Fibroblast of lung (primary cell): ENCODE measurements around the gene USP12. TPM values are rescaled to one million over a fixed set of nuclear protein-coding genes. Genes with fewer than 3 reads are reported as not detected.
A peak's percentile ranks its signal among the peaks of the same experiment; 100 is the strongest.

Experiments used
- DNase-seq, 2 donors: peaks; one replicate each; pipeline versions ENCODE4 v3.0.0 to v3.0.0-alpha.2; 2010; ENCODE audit warnings: low read depth in 2 of 2
- H2AFZ ChIP-seq: 2 replicates; pipeline ENCODE4 v1.5.1; 2012; ENCODE audit warnings: low read length, control low read depth, inconsistent platforms
- H3K27ac ChIP-seq: 2 replicates; pipeline ENCODE4 v1.5.1; 2011; ENCODE audit warnings: low read length, control low read depth; ENCODE audit not compliant: insufficient read depth
- H3K27me3 ChIP-seq: 2 replicates; pipeline ENCODE4 v1.5.1; 2011; ENCODE audit warnings: mild to moderate bottlenecking, low read length; ENCODE audit not compliant: control insufficient read depth, insufficient read depth
- H3K36me3 ChIP-seq: 2 replicates; pipeline ENCODE4 v1.5.1; 2011; ENCODE audit warnings: low read length; ENCODE audit not compliant: control insufficient read depth, insufficient read depth
- H3K4me1 ChIP-seq: 2 replicates; pipeline ENCODE4 v1.5.1; 2011; ENCODE audit warnings: low read length; ENCODE audit not compliant: control insufficient read depth, insufficient read depth; ENCODE audit errors: extremely low read depth
- H3K4me2 ChIP-seq: 2 replicates; pipeline ENCODE4 v1.5.1; 2011; ENCODE audit warnings: low read length, control low read depth; ENCODE audit not compliant: insufficient read depth; ENCODE audit errors: extremely low read depth
- H3K4me3 ChIP-seq, 4 experiments: fragments of 200-600 bp in 1 of 4; sonication (generic) in 1 of 4; replicated peaks in 1 of 4; 2 replicates each; pipeline ENCODE4 v1.5.1; 2011 to 2016; ENCODE audit warnings: low read length in 4 of 4, low read depth in 3 of 4, mild to moderate bottlenecking in 3 of 4, control low read depth in 2 of 4, inconsistent platforms in 1 of 4, mixed read lengths in 1 of 4; ENCODE audit not compliant: insufficient read depth in 1 of 4; ENCODE audit errors: control extremely low read depth in 1 of 4
- H3K79me2 ChIP-seq: 2 replicates; pipeline ENCODE4 v1.5.1; 2012; ENCODE audit warnings: mild to moderate bottlenecking, low read length, inconsistent platforms; ENCODE audit not compliant: control insufficient read depth, insufficient read depth
- H3K9ac ChIP-seq: 2 replicates; pipeline ENCODE4 v1.5.1; 2011; ENCODE audit warnings: mild to moderate bottlenecking, low read length, control low read depth; ENCODE audit not compliant: insufficient read depth
- H3K9me3 ChIP-seq: 2 replicates; pipeline ENCODE4 v1.5.1; 2012; ENCODE audit warnings: low read depth, low read length; ENCODE audit not compliant: control insufficient read depth, insufficient read depth
- H4K20me1 ChIP-seq: 2 replicates; pipeline ENCODE4 v1.5.1; 2011; ENCODE audit warnings: low read length; ENCODE audit not compliant: control insufficient read depth, insufficient read depth; ENCODE audit errors: extremely low read depth
- CTCF ChIP-seq, 2 donors: IDR thresholded peaks in 1 of 2; conservative IDR thresholded peaks in 1 of 2; 1 replicate in 1 of 2; 2 replicates in 1 of 2; pipeline ENCODE4 v1.5.1; 2011 to 2012; ENCODE audit warnings: low read length in 2 of 2, control low read depth in 1 of 2, inconsistent platforms in 1 of 2, low read depth in 1 of 2, mild to moderate bottlenecking in 1 of 2
- EZH2 ChIP-seq: IDR thresholded peaks from 2 replicates; pipeline ENCODE4 v1.5.1; 2012; ENCODE audit warnings: low read length, control low read depth, mild to moderate bottlenecking; ENCODE audit errors: missing control alignments
- polyA plus RNA-seq, 2 donors: library from polyadenylated mRNA; depleted of rRNA in 1 of 2; stranded (reverse) in 1 of 2; unstranded in 1 of 2; fragments of >200 nt; gene quantifications; 2 replicates each; pipeline ENCODE4 v1.2.1, GENCODE V29; 2011 to 2012; ENCODE audit warnings: missing spikeins in 1 of 2
- total RNA-seq: library from RNA; depleted of rRNA; stranded (reverse); fragments of >200 nt; gene quantifications from 2 replicates; pipeline ENCODE4 v1.2.1, GENCODE V29; 2014

The USP12 gene
- total and polyA plus RNA-seq, 2 donors (not counting 1 experiment from before 2014, with no cell fraction given): 17.3 to 36.3 TPM

DNA sequence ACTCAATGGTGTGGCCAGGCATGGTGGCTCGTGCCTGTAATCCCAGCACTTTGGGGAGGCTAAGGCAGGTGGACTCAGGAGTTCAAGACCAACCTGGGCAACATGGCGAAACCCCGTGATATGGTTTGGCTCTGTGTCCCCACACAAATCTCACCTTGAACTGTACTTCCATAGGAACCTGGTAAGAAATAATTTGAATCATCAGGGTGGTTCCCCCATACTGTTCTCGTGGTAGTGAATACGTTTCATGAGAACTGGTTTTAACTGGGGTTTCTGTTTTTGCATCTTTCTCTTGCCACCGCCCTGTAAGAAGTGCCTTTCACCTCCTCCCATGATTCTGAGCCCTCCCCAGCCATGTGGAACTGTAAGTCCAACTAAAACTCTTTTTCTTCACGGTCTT lies 49.6 kb downstream of the USP12 start:
- Histone ChIP-seq H3K4me2 (no peak overlapping the region), H3K9me3 (no peaks in the 10 kb centered on the region), H3K4me1 (peaks cover 7% of the 10 kb centered on the region), H3K79me2 (peaks cover 70% of the 10 kb centered on the region), H3K27ac (no peak overlapping the region), H3K4me3 (no peak overlapping the region), H3K36me3 (no peaks in the 10 kb centered on the region), H4K20me1 (no peaks in the 10 kb centered on the region), H3K27me3 (no peaks in the 10 kb centered on the region), H2AFZ (no peak overlapping the region), H3K9ac (no peak overlapping the region)
- no peak for DNase-seq
- TF ChIP-seq CTCF (conservative IDR thresholded peaks at IDR 0.05 in 1 of 2, IDR thresholded peaks at IDR 0.05 in 1 of 2; ENCODE audit: low read depth in 1 of 2, low read length in 2 of 2): no peak

- Histone ChIP-seq H4K20me1 (no peaks in the 10 kb centered on the region), H3K9ac (no peak overlapping the region), H3K4me2 (peak overlapping the region; percentile 75), H3K79me2 (peaks cover 65% of the 10 kb centered on the region), H2AFZ (no peak overlapping the region), H3K4me1 (peaks cover 9% of the 10 kb centered on the region), H3K9me3 (no peaks in the 10 kb centered on the region), H3K27ac (peak overlapping the region; percentile 40), H3K36me3 (no peaks in the 10 kb centered on the region), H3K27me3 (no peaks in the 10 kb centered on the region), H3K4me3 (no peak overlapping the region)
- DNase-seq: peak in 1 of 2 donors; percentile 40
- TF ChIP-seq EZH2 (no peak), CTCF (conservative IDR thresholded peaks at IDR 0.05 in 1 of 2, IDR thresholded peaks at IDR 0.05 in 1 of 2; ENCODE audit: low read depth in 1 of 2, low read length in 2 of 2) (no peak)
Measured at GRCh38 chr13:27120811-27121210, 50.8 kb downstream of the USP12 start.

GRCh38 chr13:27120011-27120410 lies 51.6 kb downstream of the USP12 start:
- Histone ChIP-seq H3K27ac (no peak overlapping the region), H3K9me3 (no peaks in the 10 kb centered on the region), H3K4me2 (no peak overlapping the region), H4K20me1 (no peaks in the 10 kb centered on the region), H3K79me2 (peaks cover 62% of the 10 kb centered on the region), H3K4me3 (no peak overlapping the region), H3K27me3 (no peaks in the 10 kb centered on the region), H3K9ac (no peak overlapping the region), H3K36me3 (no peaks in the 10 kb centered on the region), H2AFZ (no peak overlapping the region), H3K4me1 (peaks cover 9% of the 10 kb centered on the region)
- DNase-seq: peak in 1 of 2 donors; percentile 18
- TF ChIP-seq EZH2 (no peak), CTCF (conservative IDR thresholded peaks at IDR 0.05 in 1 of 2, IDR thresholded peaks at IDR 0.05 in 1 of 2; ENCODE audit: low read depth in 1 of 2, low read length in 2 of 2) (no peak)
